Coronary artery (tissue), 2 donors: ENCODE measurements around the gene NKX1-1.

Experiments used
- DNase-seq: peaks from one replicate; pipeline ENCODE4 v3.0.0-alpha.2; 2017; ENCODE audit warnings: low spot score
- H3K27ac ChIP-seq, 2 donors: fragments of 200-600 bp; sonication (generic); one replicate each; pipeline ENCODE4 v1.5.1; 2016 to 2019
- H3K4me3 ChIP-seq: fragments of 200-600 bp; sonication (generic); 2 replicates; pipeline ENCODE4 v1.5.1; 2016; ENCODE audit warnings: mild to moderate bottlenecking, moderate library complexity
- TF ChIP-seq, protein P1 (sequence below): fragments of 200-600 bp; sonication (generic); IDR thresholded peaks from one replicate; pipeline ENCODE4 v1.5.1; 2019; ENCODE audit warnings: antibody characterized with exemption

The NKX1-1 gene

DNA sequence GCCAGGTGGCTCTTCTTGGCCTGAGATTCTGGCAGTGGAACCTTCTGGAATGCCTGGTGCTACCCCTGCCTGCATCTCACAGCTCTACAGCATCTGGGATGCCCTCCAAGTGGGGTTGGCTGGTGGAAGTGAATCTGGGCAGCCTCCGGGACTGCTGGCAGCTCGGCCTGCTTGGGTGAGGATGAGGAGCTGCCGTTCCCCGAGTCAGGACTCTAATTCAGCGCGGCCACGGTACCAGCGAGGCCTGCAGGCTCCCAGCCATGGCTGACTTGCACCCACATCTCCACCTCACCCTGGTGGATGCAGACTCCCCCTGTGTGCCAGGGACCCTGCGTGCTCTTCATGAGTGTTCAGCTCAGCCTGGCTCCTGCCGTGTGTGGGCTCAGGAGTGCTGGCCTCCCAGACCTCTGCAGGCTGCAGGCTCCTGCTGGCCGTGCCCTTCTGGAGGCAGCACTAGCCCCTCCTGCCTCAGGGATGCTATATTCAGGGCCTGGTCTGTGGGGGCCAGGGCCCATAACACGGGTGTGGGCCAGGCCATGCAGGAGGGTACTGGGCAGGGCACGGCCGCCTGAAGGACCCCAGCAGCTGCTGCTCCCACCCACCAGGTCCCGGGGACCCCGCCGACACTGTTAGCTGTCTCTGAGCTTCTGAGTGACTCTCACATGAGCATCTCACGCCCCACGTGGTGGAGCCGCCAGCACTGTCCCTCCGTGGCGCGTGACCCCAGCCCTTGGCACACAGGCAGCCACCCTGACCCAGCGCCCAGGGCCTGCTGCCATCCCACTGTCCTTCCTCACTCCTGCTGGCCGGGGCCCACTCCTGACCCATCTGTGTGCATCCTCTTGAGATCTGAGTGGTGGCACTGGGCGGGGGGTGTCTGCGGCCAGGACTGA is 48.6 kb downstream of the NKX1-1 start:
- DNase-seq: no peak
- Histone ChIP-seq H3K27ac (no peak overlapping the region), H3K4me3 (no peak overlapping the region)
- TF ChIP-seq, protein P1, sequence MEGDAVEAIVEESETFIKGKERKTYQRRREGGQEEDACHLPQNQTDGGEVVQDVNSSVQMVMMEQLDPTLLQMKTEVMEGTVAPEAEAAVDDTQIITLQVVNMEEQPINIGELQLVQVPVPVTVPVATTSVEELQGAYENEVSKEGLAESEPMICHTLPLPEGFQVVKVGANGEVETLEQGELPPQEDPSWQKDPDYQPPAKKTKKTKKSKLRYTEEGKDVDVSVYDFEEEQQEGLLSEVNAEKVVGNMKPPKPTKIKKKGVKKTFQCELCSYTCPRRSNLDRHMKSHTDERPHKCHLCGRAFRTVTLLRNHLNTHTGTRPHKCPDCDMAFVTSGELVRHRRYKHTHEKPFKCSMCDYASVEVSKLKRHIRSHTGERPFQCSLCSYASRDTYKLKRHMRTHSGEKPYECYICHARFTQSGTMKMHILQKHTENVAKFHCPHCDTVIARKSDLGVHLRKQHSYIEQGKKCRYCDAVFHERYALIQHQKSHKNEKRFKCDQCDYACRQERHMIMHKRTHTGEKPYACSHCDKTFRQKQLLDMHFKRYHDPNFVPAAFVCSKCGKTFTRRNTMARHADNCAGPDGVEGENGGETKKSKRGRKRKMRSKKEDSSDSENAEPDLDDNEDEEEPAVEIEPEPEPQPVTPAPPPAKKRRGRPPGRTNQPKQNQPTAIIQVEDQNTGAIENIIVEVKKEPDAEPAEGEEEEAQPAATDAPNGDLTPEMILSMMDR: no peak

DNA sequence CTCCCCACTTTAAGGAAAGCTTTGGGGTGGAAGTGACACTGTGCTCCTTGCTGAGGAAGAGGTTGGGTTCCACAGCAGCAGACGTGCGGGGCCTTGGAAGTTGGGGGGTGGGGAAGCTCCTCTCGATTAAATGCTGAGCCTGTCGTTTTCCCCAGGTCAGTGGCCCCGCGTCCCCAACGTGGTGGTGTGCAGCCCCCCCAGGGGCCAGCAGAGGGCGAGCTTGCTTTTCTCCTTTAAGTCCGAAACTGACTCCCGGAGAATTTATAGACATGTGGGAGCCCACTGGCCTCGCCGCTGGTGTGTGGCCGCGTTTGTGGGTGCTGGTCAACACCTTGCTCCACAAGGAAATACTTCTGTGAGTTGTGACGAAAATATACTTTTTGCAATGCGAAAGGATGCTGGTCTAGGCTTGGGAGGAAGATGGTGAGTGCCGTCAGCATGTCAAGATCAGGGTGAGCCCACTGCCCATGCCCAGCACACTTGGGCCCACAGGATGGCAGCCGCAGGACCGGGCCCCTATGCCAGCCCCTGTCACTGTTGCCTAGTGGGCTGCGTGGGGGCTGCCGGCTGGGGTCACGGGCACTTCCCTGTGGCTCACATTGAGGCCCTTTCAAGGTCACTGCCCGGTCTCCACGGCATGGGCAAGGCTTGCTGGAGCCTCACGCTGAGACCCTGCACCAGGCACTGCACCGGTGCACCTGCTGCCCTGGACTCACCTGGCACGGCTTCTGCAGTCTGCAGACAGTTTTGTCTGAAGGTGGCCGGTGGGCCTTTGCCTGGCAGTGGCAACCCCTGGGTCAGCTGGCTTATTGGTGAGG is 49.9 kb downstream of the NKX1-1 start:
- TF ChIP-seq, protein P1: peak; percentile 71
- no peak overlapping the region for H3K27ac ChIP-seq
- DNase-seq: no peak
- H3K4me3 ChIP-seq: no peak overlapping the region

DNA sequence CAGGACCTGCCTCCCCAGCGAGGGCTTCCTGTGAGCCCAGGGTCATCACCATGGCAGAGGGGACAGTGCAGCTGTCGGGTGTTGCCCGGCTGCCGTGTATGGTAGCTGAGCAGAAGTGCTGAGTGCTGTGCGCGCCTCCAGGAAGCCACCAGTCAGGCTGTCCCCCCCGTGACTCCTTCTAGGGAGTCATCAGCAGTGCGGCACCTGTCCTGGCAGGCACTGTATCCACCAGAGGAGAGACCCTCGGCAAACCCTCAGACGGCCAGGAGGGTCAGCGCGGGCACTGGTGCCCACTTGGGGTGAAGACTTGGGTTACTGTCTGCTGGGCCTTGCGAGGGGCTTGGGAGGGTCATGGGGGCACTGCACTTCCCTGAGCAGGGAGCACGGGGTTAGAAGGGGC is 50.9 kb downstream of the NKX1-1 start:
- no peak overlapping the region for H3K27ac ChIP-seq
- TF ChIP-seq, protein P1: no peak
- no peak for DNase-seq
- no peak overlapping the region for H3K4me3 ChIP-seq

DNA sequence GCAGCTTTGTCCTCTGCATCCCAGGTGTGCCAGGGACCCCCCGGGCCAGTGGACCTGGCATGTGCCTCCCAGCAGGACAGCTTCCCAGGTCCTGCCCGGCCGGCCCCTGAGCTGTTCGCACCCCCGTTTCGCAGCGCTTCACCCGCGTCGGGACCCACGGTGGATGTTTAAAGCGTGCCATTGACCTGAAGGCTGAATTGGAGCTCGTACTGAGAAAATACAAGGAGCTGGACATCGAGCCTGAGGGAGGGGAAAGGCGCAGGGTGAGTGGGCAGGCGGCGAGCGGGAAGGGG is 51.3 kb downstream of the NKX1-1 start:
- Histone ChIP-seq H3K27ac (no peak overlapping the region), H3K4me3 (no peak overlapping the region)
- TF ChIP-seq, protein P1: no peak
- no peak for DNase-seq

DNA sequence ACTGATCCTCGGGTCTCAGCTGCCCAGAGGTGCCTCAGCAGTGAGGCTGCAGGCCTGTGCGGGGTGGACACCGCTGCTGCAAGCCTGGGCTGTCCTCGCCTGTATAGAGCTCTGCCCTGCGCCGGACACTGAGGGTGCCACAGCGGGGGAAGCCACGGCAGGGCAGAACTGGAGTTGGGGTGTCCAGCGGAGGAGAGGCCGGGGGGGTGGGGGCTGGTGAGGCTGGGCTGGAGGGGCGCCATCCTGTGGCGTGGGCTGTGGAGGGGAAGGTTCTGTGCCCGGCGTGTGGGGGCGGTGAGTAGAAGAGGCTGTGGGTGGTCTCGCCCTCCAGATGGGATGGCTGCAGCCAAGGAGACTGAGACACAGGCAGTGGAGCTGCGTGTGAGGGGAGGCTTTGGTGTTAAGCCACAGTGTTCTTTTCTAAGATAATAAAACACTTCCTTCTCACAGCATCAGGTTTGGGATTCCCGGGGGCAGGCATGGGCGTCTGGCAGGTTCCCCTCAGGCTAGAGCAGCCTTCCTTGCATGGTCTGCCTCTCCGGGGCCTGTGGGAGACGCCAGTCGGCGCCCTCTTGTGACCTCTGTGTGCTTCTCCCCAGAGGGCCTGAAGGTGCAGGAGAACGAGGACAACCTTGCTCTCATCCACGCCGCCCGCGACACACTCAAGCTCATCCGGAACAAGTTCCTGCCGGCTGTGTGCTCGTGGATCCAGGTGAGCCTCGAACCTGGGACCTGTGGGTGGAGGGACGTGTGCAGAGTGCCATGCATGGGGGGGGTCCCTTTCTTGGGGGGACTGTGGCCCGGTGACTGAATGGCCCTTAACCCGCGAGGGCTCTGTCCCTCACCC is 51.9 kb downstream of the NKX1-1 start:
- H3K27ac ChIP-seq: no peak overlapping the region
- TF ChIP-seq, protein P1: no peak
- no peak overlapping the region for H3K4me3 ChIP-seq
- no peak for DNase-seq

DNA sequence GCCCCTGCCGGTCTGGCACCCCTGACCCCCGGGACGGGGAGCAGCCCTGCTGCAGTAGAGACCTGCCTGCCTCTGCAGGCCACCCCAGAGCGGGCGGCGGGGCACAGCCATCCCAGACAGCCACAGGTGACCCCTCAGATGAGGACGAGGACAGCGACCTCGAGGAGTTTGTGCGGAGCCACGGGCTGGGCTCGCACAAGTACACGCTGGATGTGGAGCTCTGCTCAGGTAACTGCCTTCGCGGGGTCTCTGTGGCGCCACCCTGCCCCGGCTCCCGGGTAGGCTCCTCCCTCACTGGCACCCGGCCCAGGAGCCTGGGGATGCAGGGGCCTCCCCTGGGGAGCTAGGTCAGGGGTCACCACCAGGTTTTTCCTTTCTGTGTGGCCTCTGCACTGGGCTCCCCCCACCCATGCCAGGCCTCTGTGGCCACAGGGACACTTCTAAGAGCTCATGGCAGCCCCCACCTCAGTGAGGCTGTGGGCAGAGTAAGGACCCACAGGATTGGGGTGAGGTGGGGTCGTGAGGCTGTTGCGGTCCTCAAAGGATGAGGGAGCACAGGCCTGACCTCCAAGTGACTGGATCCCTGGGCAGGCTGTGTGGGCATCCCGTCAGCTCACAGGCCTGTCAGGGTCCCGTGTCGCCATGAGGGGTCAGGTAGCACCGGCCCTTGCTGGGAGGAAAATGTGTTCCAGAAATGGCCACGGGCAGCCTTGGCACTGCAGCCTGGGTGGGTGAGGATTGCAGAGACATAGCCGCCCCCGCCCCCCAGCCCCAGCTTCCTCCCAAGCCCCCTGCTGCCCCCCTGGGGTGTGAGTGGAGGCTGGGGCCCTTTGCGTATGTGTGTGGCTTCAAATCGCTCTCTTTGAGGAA is 52.8 kb downstream of the NKX1-1 start:
- H3K27ac ChIP-seq: no peak overlapping the region
- TF ChIP-seq, protein P1: no peak
- DNase-seq: no peak
- no peak overlapping the region for H3K4me3 ChIP-seq
